Measurements from ENCODE around the gene ANKRD12.
"Not testable (repeated sequence)": the region's sequence is repeated elsewhere in the genome, so short reads cannot be mapped to it uniquely, and the experiment has no call there.

ANKRD12 gene

GRCh38 chr18:9157806-9158205, 21.2 kb downstream of the ANKRD12 start:
- peaks cover 0 to 97% (median 18%) of the 10 kb centered on the region in 11 experiments; a peak in 10 of 22 replicates for H4K20me1 ChIP-seq
- no peak overlapping the region for H3K9ac ChIP-seq

GRCh38 chr18:9160014-9160413, 23.4 kb downstream of the ANKRD12 start:
- Histone ChIP-seq H3K27ac (no peak overlapping the region), H3K36me3 (peaks cover 14 to 77% (median 28%) of the 10 kb centered on the region in 11 experiments; a peak in 18 of 22 replicates), H3K4me3 (no peak overlapping the region), H3K4me1 (peaks cover 0 to 6% (median 0%) of the 10 kb centered on the region in 10 experiments; a peak in 1 of 20 replicates), H3K27me3 (no peaks in the 10 kb centered on the region), H3K9ac (no peak overlapping the region), H3K9me3 (replicated peaks in 1 of 11) (peaks cover 33 to 65% (median 45%) of the 10 kb centered on the region in 11 experiments), H4K20me1 (peaks cover 0 to 97% (median 13%) of the 10 kb centered on the region in 11 experiments; a peak in 9 of 22 replicates), H3K4me2 (no peak overlapping the region)
- TF ChIP-seq Cebpa-rat (IDR thresholded peaks at IDR 0.05): no peak

More at GRCh38 chr18:9157806-9158205, 21.2 kb downstream of the ANKRD12 start:
- no peak for TF ChIP-seq Cebpa-rat (IDR thresholded peaks at IDR 0.05)
- no peak overlapping the region for H3K4me2 ChIP-seq
- peaks cover 0 to 16% (median 0%) of the 10 kb centered on the region in 10 experiments; a peak in 6 of 20 replicates for H3K4me1 ChIP-seq
- H3K36me3 ChIP-seq: peaks cover 18 to 67% (median 28%) of the 10 kb centered on the region in 11 experiments; a peak in 18 of 22 replicates
- H3K27me3 ChIP-seq: no peaks in the 10 kb centered on the region
- H3K4me3 ChIP-seq: no peak overlapping the region
- peaks cover 11 to 55% (median 33%) of the 10 kb centered on the region in 11 experiments for H3K9me3 ChIP-seq (replicated peaks in 1 of 11)
- H3K27ac ChIP-seq: no peak overlapping the region

GRCh38 chr18:9162663-9163062, 26.1 kb downstream of the ANKRD12 start:
- H3K9ac ChIP-seq, H3K4me3 ChIP-seq, H3K27ac ChIP-seq, H3K27me3 ChIP-seq, H3K4me1 ChIP-seq, H3K4me2 ChIP-seq: not testable (repeated sequence)
- Histone ChIP-seq H4K20me1 (peaks cover 0 to 78% (median 13%) of the 10 kb centered on the region in 11 experiments; a peak in 8 of 22 replicates), H3K9me3 (replicated peaks in 1 of 11) (peaks cover 38 to 59% (median 43%) of the 10 kb centered on the region in 11 experiments), H3K36me3 (peaks cover 15 to 66% (median 31%) of the 10 kb centered on the region in 11 experiments; a peak in 18 of 22 replicates)

- H3K4me3 ChIP-seq: 0 out of 20 replicates have a peak overlapping the region, but pooled peaks of 1 of the 10 experiments have one; percentile 8
- H3K4me1 ChIP-seq, H3K27me3 ChIP-seq: not testable (repeated sequence)
These were observed 27.6 kb downstream of the ANKRD12 start for GRCh38 chr18:9164149-9164548.

GRCh38 chr18:9165883-9166282, 29.3 kb downstream of the ANKRD12 start:
- H3K9ac ChIP-seq, H3K4me3 ChIP-seq, H3K4me2 ChIP-seq, H3K4me1 ChIP-seq, H3K27me3 ChIP-seq, H3K27ac ChIP-seq: not testable (repeated sequence)
- Histone ChIP-seq H3K36me3 (peaks cover 9 to 46% (median 25%) of the 10 kb centered on the region in 11 experiments; a peak in 17 of 22 replicates), H4K20me1 (peaks cover 0 to 72% (median 0%) of the 10 kb centered on the region in 11 experiments; a peak in 6 of 22 replicates), H3K9me3 (replicated peaks in 1 of 11) (peaks cover 39 to 64% (median 55%) of the 10 kb centered on the region in 11 experiments)

More at GRCh38 chr18:9164149-9164548, 27.6 kb downstream of the ANKRD12 start:
- Histone ChIP-seq H3K36me3 (peaks cover 15 to 62% (median 31%) of the 10 kb centered on the region in 11 experiments; a peak in 18 of 22 replicates), H3K9me3 (replicated peaks in 1 of 11) (peaks cover 38 to 59% (median 52%) of the 10 kb centered on the region in 11 experiments), H4K20me1 (peaks cover 0 to 73% (median 0%) of the 10 kb centered on the region in 11 experiments; a peak in 7 of 22 replicates)
- H3K4me2 ChIP-seq, H3K27ac ChIP-seq, H3K9ac ChIP-seq: not testable (repeated sequence)

- not testable (repeated sequence) for H3K9ac ChIP-seq, H3K27ac ChIP-seq
These were observed 32.9 kb downstream of the ANKRD12 start for GRCh38 chr18:9169515-9169914.

GRCh38 chr18:9171919-9172318, 35.3 kb downstream of the ANKRD12 start:
- H3K27me3 ChIP-seq, H3K27ac ChIP-seq, H3K9ac ChIP-seq, H3K4me3 ChIP-seq: not testable (repeated sequence)
- Histone ChIP-seq H4K20me1 (peaks cover 0 to 88% (median 9%) of the 10 kb centered on the region in 11 experiments; a peak in 10 of 22 replicates), H3K4me1 (peaks cover 10 to 44% (median 15%) of the 10 kb centered on the region in 10 experiments), H3K9me3 (replicated peaks in 1 of 11) (peaks cover 10 to 49% (median 41%) of the 10 kb centered on the region in 11 experiments; a peak in 20 of 22 replicates), H3K36me3 (peaks cover 9 to 38% (median 25%) of the 10 kb centered on the region in 11 experiments; a peak in 19 of 22 replicates), H3K4me2 (0 out of 22 replicates have a peak overlapping the region, but pooled peaks of 1 of the 11 experiments have one; percentile 59)

More at GRCh38 chr18:9169515-9169914, 32.9 kb downstream of the ANKRD12 start:
- H3K4me2 ChIP-seq, H3K4me3 ChIP-seq, H3K27me3 ChIP-seq: not testable (repeated sequence)
- Histone ChIP-seq H4K20me1 (peaks cover 0 to 73% (median 8%) of the 10 kb centered on the region in 11 experiments; a peak in 9 of 22 replicates), H3K9me3 (replicated peaks in 1 of 11) (peaks cover 12 to 50% (median 43%) of the 10 kb centered on the region in 11 experiments), H3K36me3 (peaks cover 9 to 28% (median 19%) of the 10 kb centered on the region in 11 experiments; a peak in 16 of 22 replicates), H3K4me1 (peaks cover 10 to 39% (median 12%) of the 10 kb centered on the region in 10 experiments)

- Histone ChIP-seq H3K27me3 (no peaks in the 10 kb centered on the region), H3K27ac (no peak overlapping the region; a peak in 1 of 22 replicates), H3K4me2 (peak overlapping the region in 3 of 11 experiments; percentile 28 to 59 (median 59); a peak in 4 of 22 replicates), H3K36me3 (peaks cover 13 to 45% (median 26%) of the 10 kb centered on the region in 11 experiments; a peak in 19 of 22 replicates), H3K9ac (no peak overlapping the region), H3K4me3 (no peak overlapping the region), H4K20me1 (peaks cover 0 to 92% (median 9%) of the 10 kb centered on the region in 11 experiments; a peak in 10 of 22 replicates), H3K4me1 (peaks cover 10 to 47% (median 15%) of the 10 kb centered on the region in 10 experiments), H3K9me3 (replicated peaks in 1 of 11) (peaks cover 10 to 48% (median 41%) of the 10 kb centered on the region in 11 experiments; a peak in 20 of 22 replicates)
- TF ChIP-seq Cebpa-rat (IDR thresholded peaks at IDR 0.05): no peak
These were observed 36.0 kb downstream of the ANKRD12 start for GRCh38 chr18:9172506-9173127.

GRCh38 chr18:9173770-9174233, 37.2 kb downstream of the ANKRD12 start:
- peaks cover 0 to 97% (median 9%) of the 10 kb centered on the region in 11 experiments; a peak in 10 of 22 replicates for H4K20me1 ChIP-seq
- TF ChIP-seq Cebpa-rat (IDR thresholded peaks at IDR 0.05): no peak
- peaks cover 10 to 49% (median 15%) of the 10 kb centered on the region in 10 experiments for H3K4me1 ChIP-seq
- peak overlapping the region in 10 of 11 experiments; percentile 30 to 67 (median 58); a peak in 19 of 22 replicates for H3K27ac ChIP-seq
- peak overlapping the region; percentile 38 to 89 (median 74) for H3K4me2 ChIP-seq
- peak overlapping the region in 3 of 11 experiments; percentile 13 to 44 (median 40); a peak in 4 of 22 replicates for H3K9ac ChIP-seq
- H3K4me3 ChIP-seq: peak overlapping the region in 5 of 10 experiments; percentile 7 to 36 (median 29); a peak in 5 of 20 replicates
- H3K27me3 ChIP-seq: no peaks in the 10 kb centered on the region
- H3K36me3 ChIP-seq: peaks cover 13 to 51% (median 26%) of the 10 kb centered on the region in 11 experiments; a peak in 19 of 22 replicates
- H3K9me3 ChIP-seq (replicated peaks in 1 of 11): peaks cover 10 to 47% (median 39%) of the 10 kb centered on the region in 11 experiments; a peak in 20 of 22 replicates
